ENCODE data around the gene CLOCK.

GRCh38 chr4:55485821-55486220 is 60.9 kb downstream of the CLOCK start:
- TF ChIP-seq CTCF (IDR thresholded peaks at IDR 0.05 in 2 of 3, conservative IDR thresholded peaks at IDR 0.05 in 1 of 3; ENCODE audit: insufficient read depth in 2 of 3, low read depth in 1 of 3, low read length in 3 of 3) = no peak
- no peak for TF ChIP-seq NFRKB (IDR thresholded peaks at IDR 0.05; ENCODE audit: low read depth)
- TF ChIP-seq GTF3C2 (IDR thresholded peaks at IDR 0.05; ENCODE audit: borderline replicate concordance, extremely low read depth, insufficient read length) = no peak
- no peak for TF ChIP-seq BCLAF1 (IDR thresholded peaks at IDR 0.05; ENCODE audit: borderline replicate concordance in 1 of 2, control insufficient read depth in 1 of 2, low read depth in 2 of 2, low read length in 1 of 2)
- no peak for TF ChIP-seq ZHX1 (conservative IDR thresholded peaks at IDR 0.05; ENCODE audit: low read length)
- TF ChIP-seq TCF7 (IDR thresholded peaks at IDR 0.05; ENCODE audit: borderline replicate concordance) = no peak
- no peak for TF ChIP-seq USF2 (CRISPR knock-in tag; IDR thresholded peaks at IDR 0.05)
- TF ChIP-seq ZEB2 (IDR thresholded peaks at IDR 0.05) = no peak
- TF ChIP-seq SMARCC2 (IDR thresholded peaks at IDR 0.05; ENCODE audit: low read depth) = no peak
- TF ChIP-seq TAF1 (IDR thresholded peaks at IDR 0.05; ENCODE audit: control insufficient read depth, extremely low read depth, insufficient read depth, low read length, severe bottlenecking) = no peak

Measured in K562 (cell line).